GM12801 (cell line): Measurements from ENCODE around the gene RABIF.

Source experiments
- CTCF ChIP-seq: IDR thresholded peaks from one replicate; pipeline ENCODE4 v1.5.1; 2011; ENCODE audit warnings: control low read depth; ENCODE audit not compliant: insufficient read length; ENCODE audit errors: extremely low read depth

RABIF gene

DNA sequence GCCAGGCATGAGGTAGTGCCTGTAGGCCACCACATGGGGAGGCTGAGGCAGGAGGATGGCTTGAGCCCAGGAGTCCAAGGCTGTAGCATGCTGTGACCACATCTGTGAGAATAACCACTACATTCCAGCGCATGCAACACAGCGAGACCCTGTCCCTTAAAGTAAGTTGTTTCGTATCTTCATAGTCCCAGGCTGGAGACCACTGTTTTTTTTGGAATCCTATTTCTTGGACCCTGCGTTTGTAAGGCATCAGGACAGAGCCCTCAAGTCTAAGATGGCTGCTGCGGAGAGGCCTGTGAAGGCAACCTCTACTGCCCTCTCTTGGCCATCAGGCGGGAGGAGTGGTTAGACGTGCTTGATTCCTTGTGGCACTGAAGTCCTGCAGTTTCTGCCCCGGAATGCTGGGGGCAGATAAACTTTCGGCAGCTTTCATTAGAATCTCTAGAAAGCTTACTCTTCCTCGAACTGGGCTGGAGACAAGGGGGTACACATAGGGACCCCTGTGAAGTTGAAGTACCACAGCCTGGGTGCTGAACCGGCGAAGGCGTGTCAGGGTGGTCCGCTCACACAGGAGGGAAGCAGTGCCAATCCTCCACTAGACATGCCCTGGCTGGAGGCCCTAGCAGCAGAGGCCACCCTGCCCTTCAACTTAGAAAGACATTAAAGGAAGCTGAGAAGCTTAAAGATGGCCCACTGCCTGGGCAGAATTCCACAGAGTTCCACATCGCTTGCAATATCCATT is 36.6 kb downstream of the RABIF start:
- TF ChIP-seq CTCF = no peak

DNA sequence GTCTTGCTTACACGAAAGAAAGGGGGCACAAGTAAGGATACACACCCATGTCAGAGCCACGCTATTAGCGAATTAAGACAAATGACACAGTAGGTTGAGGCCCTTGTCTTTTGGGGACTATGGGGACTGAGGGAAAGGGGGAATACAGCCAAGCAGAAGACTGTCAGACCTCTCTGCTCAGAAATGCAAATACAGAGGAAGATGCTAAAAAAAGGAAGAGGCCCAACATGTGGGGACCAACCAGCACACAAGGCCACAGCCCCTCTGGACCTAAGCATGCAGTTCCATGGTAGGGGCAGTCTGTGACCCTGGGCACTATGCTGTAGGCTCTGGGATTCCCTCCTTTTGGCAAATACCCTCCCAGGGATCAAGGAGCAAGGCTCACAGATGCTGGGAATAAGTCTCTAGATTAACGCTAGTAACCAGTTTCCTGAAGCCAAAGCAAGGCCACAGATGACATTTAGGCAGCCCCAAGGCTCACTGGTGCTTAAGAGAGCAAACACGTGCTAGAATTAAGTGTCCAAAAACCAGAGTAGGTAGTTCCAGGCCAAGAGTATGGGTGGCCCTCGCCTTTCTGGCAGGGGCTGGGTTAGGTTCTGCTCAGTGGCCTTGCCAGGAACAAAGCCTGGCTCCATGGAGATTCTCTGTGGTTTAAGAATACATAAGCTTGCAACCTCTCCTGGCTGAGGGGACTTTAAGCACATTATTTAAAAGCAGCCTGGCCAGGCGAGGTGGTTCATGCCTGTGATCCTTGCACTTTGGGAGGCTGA is 38.2 kb downstream of the RABIF start:
- TF ChIP-seq CTCF = no peak

DNA sequence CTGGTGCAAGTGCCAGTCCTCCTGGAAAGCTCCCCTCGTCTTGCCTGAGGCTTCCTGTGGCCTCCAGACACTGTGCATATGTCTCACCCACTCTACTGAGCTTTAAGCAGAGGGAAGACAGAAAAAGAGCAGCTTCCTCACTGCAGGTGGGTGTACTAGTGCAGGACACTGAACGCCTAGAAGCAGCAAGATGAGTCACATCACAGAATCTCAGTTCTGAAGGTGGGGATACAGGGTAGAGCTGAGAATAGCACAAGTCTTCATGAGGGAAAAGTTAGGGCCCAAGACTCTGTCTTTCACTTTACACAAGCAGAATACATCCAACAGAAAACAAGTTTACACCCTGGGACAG is 40.8 kb downstream of the RABIF start:
- no peak for TF ChIP-seq CTCF

DNA sequence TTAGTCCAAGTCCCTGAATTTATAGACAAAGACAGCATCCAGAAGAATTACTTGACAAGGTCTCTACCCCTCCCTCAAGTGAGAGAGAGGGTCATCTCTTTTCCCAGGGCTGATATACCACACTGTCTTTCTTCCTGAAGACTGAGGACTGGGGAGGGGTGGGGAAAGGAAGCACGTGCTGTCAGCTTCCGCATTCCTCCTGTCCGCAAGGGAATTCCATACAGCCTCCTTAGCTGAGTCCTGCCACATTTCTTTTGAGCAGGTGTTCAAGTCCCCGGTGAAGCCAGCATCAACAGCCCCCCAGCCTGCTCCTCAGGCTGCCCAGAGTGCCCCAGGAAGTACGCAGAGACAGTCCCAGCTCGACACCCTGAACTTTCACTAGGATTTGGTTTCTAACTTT is 44.0 kb downstream of the RABIF start:
- no peak for TF ChIP-seq CTCF

DNA sequence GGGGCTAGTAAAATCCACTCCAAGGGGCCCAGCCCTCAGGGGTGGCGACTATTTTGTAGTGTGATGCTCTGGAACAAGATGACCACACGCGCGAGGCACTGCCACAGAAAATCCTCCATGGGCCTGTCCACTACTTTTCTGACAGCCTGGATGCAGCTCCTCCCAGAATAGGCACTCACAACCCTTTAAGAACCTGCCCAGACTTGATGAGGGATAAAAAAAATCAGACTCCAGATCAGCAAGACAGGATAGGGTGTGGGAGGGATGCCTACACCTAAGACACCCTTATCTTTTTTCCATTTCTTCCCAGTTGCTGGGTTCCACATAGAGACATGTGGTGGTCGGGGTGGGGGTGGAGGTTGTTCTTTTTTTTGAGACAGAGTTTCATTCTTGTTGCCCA is 44.7 kb downstream of the RABIF start:
- TF ChIP-seq CTCF = no peak

- TF ChIP-seq CTCF = no peak
Observed at GRCh38 chr1:202843081-202843480, 45.9 kb downstream of the RABIF start.

- no peak for TF ChIP-seq CTCF
Observed at GRCh38 chr1:202837746-202838262, 51.1 kb downstream of the RABIF start.
